Non-pigmented ciliary epithelial cell (primary cell): ENCODE data around the gene TUBGCP5.

Experiments
- DNase-seq: peaks from one replicate; pipeline ENCODE4 v3.0.0-alpha.2; 2010; ENCODE audit warnings: low read depth

TUBGCP5 gene

DNA sequence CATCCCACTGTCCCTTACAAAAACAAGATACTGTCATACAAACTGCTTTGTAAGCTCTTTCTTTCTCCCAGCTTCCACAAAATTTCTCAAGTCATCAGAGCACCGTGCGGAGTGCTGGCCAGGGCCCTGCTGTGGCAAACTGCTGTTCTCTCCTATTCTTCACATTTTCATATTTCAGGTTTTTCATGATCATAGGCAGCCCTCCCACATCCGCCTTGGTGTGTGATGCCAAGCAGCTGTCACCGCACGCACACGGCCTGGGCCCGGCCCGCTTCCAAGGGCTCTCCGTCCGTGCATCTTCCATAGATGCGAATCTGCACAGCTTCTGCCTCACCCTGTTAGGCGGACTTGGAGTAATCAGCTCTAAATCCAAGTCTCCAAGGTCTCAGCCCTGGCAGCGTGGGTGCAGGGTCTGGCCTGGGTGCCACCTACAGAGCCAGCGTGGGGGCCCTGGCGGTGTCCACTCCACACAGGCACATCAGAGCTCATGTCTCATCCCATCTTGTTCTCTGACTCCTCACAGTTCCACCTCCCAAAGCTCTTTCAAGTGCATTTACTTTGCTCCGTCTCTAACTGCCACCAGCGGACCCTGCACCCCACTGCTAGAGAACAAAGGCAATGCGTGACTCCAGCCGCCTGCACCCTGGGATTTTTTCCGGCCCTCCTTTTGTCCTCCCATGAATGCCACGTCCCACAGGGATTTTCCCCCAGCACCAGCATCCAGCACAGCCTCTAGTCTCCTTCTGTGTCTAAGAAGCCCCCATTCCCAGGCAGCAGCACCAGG lies 86.4 kb downstream of the TUBGCP5 start:
- DNase-seq, result no peak

DNA sequence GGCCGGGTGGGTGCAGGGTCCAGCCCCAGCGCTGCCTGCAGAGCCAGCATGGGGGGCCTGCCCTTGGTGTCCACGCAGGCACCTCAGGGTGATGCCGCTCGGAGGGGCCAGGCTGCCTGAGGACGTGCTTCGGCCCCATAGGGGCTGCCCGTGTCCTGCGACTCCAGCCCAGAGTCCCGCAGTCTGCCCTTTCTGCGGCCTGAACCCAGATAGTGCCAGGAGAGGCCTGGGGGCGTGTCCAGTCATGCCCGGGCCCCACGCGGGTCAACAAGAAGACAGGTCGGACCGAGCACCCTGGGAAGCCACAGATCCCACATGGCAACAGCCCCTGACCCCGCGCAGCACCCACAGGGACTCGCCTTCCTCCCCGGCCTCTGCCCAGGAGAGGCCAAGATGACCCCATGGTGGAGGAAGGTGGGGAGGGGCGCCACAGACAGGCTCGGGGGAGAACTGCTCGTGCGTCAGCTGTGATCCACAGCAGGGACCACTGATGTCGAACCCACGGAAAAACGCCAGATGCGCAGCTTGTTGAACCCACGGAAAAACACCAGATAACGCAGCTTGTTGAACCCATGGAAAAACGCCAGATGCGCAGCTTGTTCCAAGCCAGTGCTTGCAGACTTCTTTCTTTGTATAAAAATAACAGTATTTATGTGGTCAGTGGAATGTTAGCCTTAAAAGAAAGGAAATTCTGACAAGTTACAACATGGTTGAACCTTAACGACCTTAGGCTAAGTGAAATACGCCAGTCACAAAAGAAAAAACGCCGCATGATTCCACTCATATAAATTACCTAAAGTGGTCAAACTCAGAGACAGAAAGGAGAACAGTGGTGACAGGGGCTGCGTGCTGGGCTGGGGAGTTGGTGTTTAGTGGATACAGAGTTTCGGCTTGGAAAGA lies 87.7 kb downstream of the TUBGCP5 start:
- no peak for DNase-seq

DNA sequence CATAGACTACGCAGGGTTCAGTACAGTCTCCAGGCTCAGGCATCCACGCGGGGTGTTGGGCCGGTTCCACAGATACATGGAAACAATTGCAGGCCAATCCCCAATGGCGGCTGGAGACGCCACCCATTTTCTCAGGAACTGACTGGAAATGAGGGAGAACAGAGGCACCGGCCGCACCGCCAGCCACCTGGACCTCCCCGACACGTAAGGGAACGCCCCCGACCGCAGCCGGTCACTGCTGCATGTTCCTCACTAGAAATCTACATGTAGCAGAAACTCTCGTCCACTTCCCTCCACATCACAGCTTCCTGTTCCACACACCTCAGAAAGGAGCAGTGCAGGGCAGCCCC lies 88.4 kb downstream of the TUBGCP5 start:
- DNase-seq, result no peak

DNA sequence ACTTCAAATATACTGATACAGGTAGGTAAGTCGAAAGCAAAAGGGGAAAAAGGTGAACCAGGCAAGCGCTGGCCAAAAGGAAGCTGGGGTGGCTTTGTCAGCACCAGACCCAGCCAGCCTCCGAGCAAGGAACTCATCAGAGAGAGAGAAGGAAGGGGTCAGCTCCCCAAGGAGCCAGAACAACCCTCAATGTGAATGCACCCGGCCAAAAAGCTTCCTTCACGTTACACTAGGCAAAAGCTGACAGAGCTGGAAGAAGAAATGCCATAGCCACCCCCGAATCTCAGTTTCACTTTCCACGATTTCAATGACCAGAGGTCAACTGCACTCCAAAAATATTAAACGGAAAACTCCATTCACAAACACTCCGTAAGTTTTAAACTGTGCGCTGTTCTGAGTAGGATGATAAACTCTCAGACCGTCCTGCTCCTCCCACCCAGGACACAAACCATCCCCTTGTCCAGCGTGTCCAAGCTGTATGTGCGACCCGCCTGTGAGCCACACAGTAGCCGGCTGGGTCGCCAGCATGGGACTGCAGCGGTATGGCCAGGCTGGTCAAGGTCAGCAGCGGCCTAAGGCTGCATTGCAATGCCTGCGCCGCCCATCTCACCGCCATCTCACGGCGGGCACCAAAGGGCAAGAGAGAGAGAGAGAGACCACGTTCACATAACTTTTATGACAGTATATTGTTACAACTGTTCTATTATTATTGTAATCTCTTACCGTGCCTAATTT lies 88.9 kb downstream of the TUBGCP5 start:
- no peak for DNase-seq
